ENCODE results near the gene MTNR1B.

- no peak for TF ChIP-seq CTCF (IDR thresholded peaks at IDR 0.05)
- TF ChIP-seq POLR2A (IDR thresholded peaks at IDR 0.05) = no peak
- no peak for TF ChIP-seq POLR2AphosphoS5 (IDR thresholded peaks at IDR 0.05)
Measured at GRCh38 chr11:92967178-92967577, 2.3 kb upstream of the MTNR1B start.
